Measurements from ENCODE around the gene DNLZ. TPM values are rescaled to one million over a fixed set of nuclear protein-coding genes. Genes with fewer than 3 reads are reported as not detected.

Gene DNLZ
- total and polyA plus RNA-seq, 7 donors = 8.4 to 41.9 (median 19.7) TPM

- no peak overlapping the region for H3K4me3 ChIP-seq
- no peak for DNase-seq
- H3K4me1 ChIP-seq = peaks cover 0 to 25% (median 18%) of the 10 kb centered on the region in 4 donors
- 73 to 83% methylated on average over 11 of the region's 11 CpGs for WGBS, 2 donors
- TF ChIP-seq CTCF (IDR thresholded peaks at IDR 0.05) = no peak
- no peak for TF ChIP-seq POLR2AphosphoS5 (IDR thresholded peaks at IDR 0.05)
- TF ChIP-seq POLR2A (IDR thresholded peaks at IDR 0.05) = no peak
- no peak for TF ChIP-seq EP300 (IDR thresholded peaks at IDR 0.05)
- no peak overlapping the region for H3K27ac ChIP-seq
- peaks cover 0 to 17% (median 4%) of the 10 kb centered on the region in 4 donors for H3K36me3 ChIP-seq
- no peaks in the 10 kb centered on the region for H3K9me3 ChIP-seq
- intact Hi-C loops (cut with DNase I) = no loop called here
- H3K27me3 ChIP-seq = no peaks in the 10 kb centered on the region
Measured at GRCh38 chr9:136332482-136332983, 31.0 kb downstream of the DNLZ start.

- WGBS, 2 donors = 46 to 85% methylated on average over 46 of the region's 46 CpGs
- no peak overlapping the region for H3K27ac ChIP-seq
- H3K36me3 ChIP-seq = peaks cover 0 to 10% (median 2%) of the 10 kb centered on the region in 4 donors
- TF ChIP-seq EP300 (IDR thresholded peaks at IDR 0.05) (no peak), POLR2AphosphoS5 (IDR thresholded peaks at IDR 0.05) (no peak), CTCF (IDR thresholded peaks at IDR 0.05) (no peak), POLR2A (IDR thresholded peaks at IDR 0.05) (no peak)
- H3K4me3 ChIP-seq = no peak overlapping the region
- intact Hi-C loops (cut with DNase I) = no loop called here
- no peaks in the 10 kb centered on the region for H3K9me3 ChIP-seq
- H3K4me1 ChIP-seq = peaks cover 0 to 28% (median 22%) of the 10 kb centered on the region in 4 donors
- no peaks in the 10 kb centered on the region for H3K27me3 ChIP-seq
- DNase-seq = no peak
Measured at GRCh38 chr9:136331556-136332481, 31.7 kb downstream of the DNLZ start.

GRCh38 chr9:136331030-136331429 is 32.5 kb downstream of the DNLZ start:
- Histone ChIP-seq H3K4me1 (peaks cover 0 to 36% (median 28%) of the 10 kb centered on the region in 4 donors), H3K4me3 (no peak overlapping the region), H3K36me3 (peaks cover 0 to 3% (median 1%) of the 10 kb centered on the region in 4 donors), H3K9me3 (no peaks in the 10 kb centered on the region), H3K27me3 (no peaks in the 10 kb centered on the region), H3K27ac (no peak overlapping the region)
- 74 to 90% methylated on average over 15 of the region's 15 CpGs for WGBS, 2 donors
- DNase-seq = no peak
- intact Hi-C loops (cut with DNase I) = no loop called here
- TF ChIP-seq POLR2AphosphoS5 (IDR thresholded peaks at IDR 0.05) (no peak), EP300 (IDR thresholded peaks at IDR 0.05) (no peak), POLR2A (IDR thresholded peaks at IDR 0.05) (no peak), CTCF (IDR thresholded peaks at IDR 0.05) (no peak)

- Histone ChIP-seq H3K9me3 (no peaks in the 10 kb centered on the region), H3K4me1 (peaks cover 0 to 37% (median 28%) of the 10 kb centered on the region in 4 donors), H3K27ac (no peak overlapping the region), H3K4me3 (no peak overlapping the region), H3K36me3 (peaks cover 0 to 3% (median 0%) of the 10 kb centered on the region in 4 donors), H3K27me3 (no peaks in the 10 kb centered on the region)
- TF ChIP-seq POLR2A (IDR thresholded peaks at IDR 0.05) (no peak), CTCF (IDR thresholded peaks at IDR 0.05) (no peak), EP300 (IDR thresholded peaks at IDR 0.05) (no peak), POLR2AphosphoS5 (IDR thresholded peaks at IDR 0.05) (no peak)
- intact Hi-C loops (cut with DNase I) = no loop called here
- WGBS, 2 donors = 73 to 82% methylated on average over 14 of the region's 14 CpGs
- no peak for DNase-seq
Measured at GRCh38 chr9:136330406-136330990, 33.0 kb downstream of the DNLZ start.

Data from sigmoid colon (tissue), 7 donors.